HepG2 (cell line): ENCODE results near the gene ZBP1. TPM values are rescaled to one million over a fixed set of nuclear protein-coding genes. Genes with fewer than 3 reads are reported as not detected.

Experiments used
- CBX1 ChIP-seq: IDR thresholded peaks from one replicate; pipeline ENCODE4 v1.6.1; 2016; ENCODE audit warnings: antibody characterized with exemption, low read depth
- FOXA3 ChIP-seq: IDR thresholded peaks from 2 replicates; pipeline ENCODE4 v1.6.1; 2016; ENCODE audit warnings: missing genetic modification reagents, missing compliant biosample characterization
- FOXK2 ChIP-seq: fragments of 450-650 bp; IDR thresholded peaks from 2 replicates; pipeline ENCODE4 v1.6.1; 2016
- FOXO1 ChIP-seq: sonication (generic); formaldehyde crosslinking; IDR thresholded peaks from 2 replicates; pipeline ENCODE4 v1.4.0; 2020; ENCODE audit warnings: missing genetic modification reagents
- HIVEP1 ChIP-seq: sonication (generic); formaldehyde crosslinking; IDR thresholded peaks from 2 replicates; pipeline ENCODE4 v1.4.0; 2020; ENCODE audit warnings: mild to moderate bottlenecking, missing genetic modification reagents
- HOXA5 ChIP-seq: sonication (generic); formaldehyde crosslinking; IDR thresholded peaks from 2 replicates; pipeline ENCODE4 v1.4.0; 2020; ENCODE audit warnings: missing genetic modification reagents
- LCORL ChIP-seq, 2 experiments: fragments of 450-650 bp in 1 of 2; sonication (generic) in 1 of 2; formaldehyde crosslinking in 1 of 2; IDR thresholded peaks; 2 replicates each; pipeline versions ENCODE4 v1.5.0 to v1.6.1; 2017 to 2020; ENCODE audit warnings: antibody characterized with exemption in 1 of 2, missing genetic modification reagents in 1 of 2
- MTA1 ChIP-seq: sonication (generic); formaldehyde crosslinking; IDR thresholded peaks from 2 replicates; pipeline ENCODE4 v1.4.0; 2020; ENCODE audit warnings: missing genetic modification reagents, mild to moderate bottlenecking, borderline replicate concordance
- MXD1 ChIP-seq: sonication (generic); formaldehyde crosslinking; IDR thresholded peaks from 2 replicates; pipeline ENCODE4 v1.4.0; 2020; ENCODE audit warnings: mild to moderate bottlenecking, missing genetic modification reagents
- MYPOP ChIP-seq: sonication (generic); formaldehyde crosslinking; IDR thresholded peaks from 2 replicates; pipeline ENCODE4 v1.8.1; 2023; ENCODE audit warnings: mild to moderate bottlenecking, moderate library complexity, missing genetic modification reagents
- SKIL ChIP-seq: sonication (generic); formaldehyde crosslinking; IDR thresholded peaks from 2 replicates; pipeline ENCODE4 v1.8.0; 2022; ENCODE audit warnings: missing genetic modification reagents, mild to moderate bottlenecking, moderate library complexity, borderline replicate concordance
- ZBTB3 ChIP-seq: sonication (generic); formaldehyde crosslinking; IDR thresholded peaks from 2 replicates; pipeline ENCODE4 v1.4.0; 2020; ENCODE audit warnings: low read depth, mild to moderate bottlenecking, moderate library complexity, missing genetic modification reagents, borderline replicate concordance
- ZFP91 ChIP-seq: sonication (generic); formaldehyde crosslinking; IDR thresholded peaks from 2 replicates; pipeline ENCODE4 v1.9.0; 2022; ENCODE audit warnings: missing genetic modification reagents, mild to moderate bottlenecking, borderline replicate concordance
- ZNF609 ChIP-seq: sonication (generic); formaldehyde crosslinking; IDR thresholded peaks from 2 replicates; pipeline ENCODE4 v1.4.0; 2020; ENCODE audit warnings: mild to moderate bottlenecking, missing genetic modification reagents, borderline replicate concordance
- ZNF720 ChIP-seq: sonication (generic); formaldehyde crosslinking; IDR thresholded peaks from 2 replicates; pipeline ENCODE4 v1.4.0; 2020; ENCODE audit warnings: missing genetic modification reagents
- ZSCAN5A ChIP-seq: sonication (generic); formaldehyde crosslinking; IDR thresholded peaks from 2 replicates; pipeline ENCODE4 v1.8.0; 2022; ENCODE audit warnings: mild to moderate bottlenecking, missing genetic modification reagents, borderline replicate concordance
- polyA plus RNA-seq, 8 experiments: library from polyadenylated mRNA; depleted of rRNA in 3 of 8; stranded (reverse) in 7 of 8; unstranded in 1 of 8; fragments of >200 nt; fragmentation: Illumina TruSeq in 4 of 8; extraction: Trizol in 4 of 8; gene quantifications; 2 replicates each; pipeline versions ENCODE4 v1.2.1 to v1.2.3, GENCODE V29; 2011 to 2016; ENCODE audit warnings: low read depth in 4 of 8, missing spikeins in 1 of 8, mixed read lengths in 1 of 8; ENCODE audit not compliant: insufficient read depth in 1 of 8
- total RNA-seq, 5 experiments: library from RNA; depleted of rRNA; stranded (reverse); fragments of >200 nt; fragmentation: Illumina TruSeq; extraction: Trizol; gene quantifications; 2 replicates each; pipeline ENCODE4 v1.2.3, GENCODE V29; 2016; ENCODE audit warnings: low read depth in 1 of 5

Gene ZBP1
- total and polyA plus RNA-seq, 2 of the 13 experiments (the other 11 are each of a cell fraction or from before 2014, with no cell fraction given): not detected

GRCh38 chr20:57577679-57578475 lies 42.3 kb downstream of the ZBP1 start (continued):
- TF ChIP-seq ZNF609 (peak; percentile 63; the same call in 1 of the 2 replicates), SKIL (CRISPR knock-in tag) (no peak), ZBTB3 (CRISPR knock-in tag) (no peak), MTA1 (CRISPR knock-in tag) (peak; percentile 92; the same call in 1 of the 2 replicates), ZNF720 (CRISPR knock-in tag) (no peak), HOXA5 (CRISPR knock-in tag) (no peak), FOXO1 (CRISPR knock-in tag) (peak; percentile 85), FOXK2 (no peak), LCORL (IDR thresholded peaks at IDR 0.05) (no peak), LCORL (CRISPR knock-in tag; IDR thresholded peaks at IDR 0.05) (peak; percentile 85), CBX1 (no peak), ZSCAN5A (CRISPR knock-in tag) (no peak), MXD1 (CRISPR knock-in tag) (no peak), MYPOP (CRISPR knock-in tag) (no peak), HIVEP1 (CRISPR knock-in tag) (no peak; the same call in 1 of the 2 replicates), ZFP91 (0 out of 2 replicates have a peak, but pooled peaks have one; percentile 28), FOXA3 (peak; percentile 81)
